ENCODE measurements around the gene GALNT17.

DNA sequence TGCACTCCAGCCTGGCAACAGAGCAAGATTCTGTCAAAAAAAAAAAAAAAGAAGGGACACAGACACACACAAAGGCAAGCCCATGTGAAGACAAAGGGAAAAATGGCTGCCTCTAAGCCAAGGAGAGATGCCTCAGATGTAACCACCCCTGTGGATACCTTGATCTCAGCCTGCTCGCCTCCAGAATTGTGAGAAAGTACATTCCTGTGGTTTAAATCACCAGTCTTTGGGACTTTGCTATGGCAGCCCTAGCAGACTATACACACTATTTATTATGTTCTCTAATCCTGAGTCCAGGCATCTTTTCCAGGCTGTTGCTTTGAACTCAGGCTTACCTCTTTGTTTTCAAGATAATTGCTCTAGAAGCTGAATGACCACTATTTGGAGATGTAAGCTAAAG, 494.3 kb downstream of the GALNT17 start:
- TF ChIP-seq POLR2A (IDR thresholded peaks at IDR 0.05; ENCODE audit: low read length) (no peak), GATA1 (IDR thresholded peaks at IDR 0.05; ENCODE audit: low read depth, low read length) (no peak)

Measured in erythroblast (primary cell).